CD14-positive monocyte (primary cell): ENCODE results near the gene PHLPP1. TPM values are rescaled to one million over a fixed set of nuclear protein-coding genes. Genes with fewer than 3 reads are reported as not detected.

Experiments used
- DNase-seq, 3 donors: peaks; one replicate each; pipeline ENCODE4 v3.0.0-alpha.2; 2011 to 2022
- H2AFZ ChIP-seq: 2 replicates; pipeline ENCODE4 v1.6.0; 2012; ENCODE audit warnings: mild to moderate bottlenecking, low read depth, low read length, inconsistent platforms; ENCODE audit not compliant: insufficient read depth, poor library complexity, severe bottlenecking
- H3K27ac ChIP-seq, 2 donors: 1 replicate in 1 of 2; 2 replicates in 1 of 2; pipeline ENCODE4 v1.5.1; 2012 to 2013; ENCODE audit warnings: low read length in 2 of 2, control low read depth in 1 of 2, inconsistent platforms in 1 of 2, low read depth in 1 of 2, mild to moderate bottlenecking in 1 of 2
- H3K27me3 ChIP-seq, 2 donors: one replicate each; pipeline versions ENCODE4 v1.6.0 to v1.6.1; 2011 to 2013; ENCODE audit warnings: low read length in 2 of 2; ENCODE audit not compliant: control insufficient read depth in 2 of 2, insufficient read depth in 2 of 2
- H3K36me3 ChIP-seq, 2 donors: replicated peaks in 1 of 2; 1 replicate in 1 of 2; 2 replicates in 1 of 2; pipeline versions ENCODE4 v1.5.1 to v1.6.1; 2012 to 2013; ENCODE audit warnings: low read length in 2 of 2, control low read depth in 1 of 2, inconsistent platforms in 1 of 2, mild to moderate bottlenecking in 1 of 2; ENCODE audit not compliant: insufficient read depth in 2 of 2, control insufficient read depth in 1 of 2
- H3K4me1 ChIP-seq, 2 donors: 1 replicate in 1 of 2; 2 replicates in 1 of 2; pipeline versions ENCODE4 v1.5.1 to v1.6.1; 2012 to 2013; ENCODE audit warnings: low read length in 2 of 2, control low read depth in 1 of 2, inconsistent platforms in 1 of 2, mild to moderate bottlenecking in 1 of 2, moderate library complexity in 1 of 2; ENCODE audit not compliant: insufficient read depth in 2 of 2, control insufficient read depth in 1 of 2
- H3K4me2 ChIP-seq: replicated peaks from 2 replicates; pipeline ENCODE3; 2012; ENCODE audit warnings: low read length, moderate library complexity, mild to moderate bottlenecking; ENCODE audit not compliant: poor library complexity, severe bottlenecking; ENCODE audit errors: extremely low read depth
- H3K4me3 ChIP-seq, 3 experiments: fragments of 200-600 bp in 1 of 3; sonication (generic) in 1 of 3; replicated peaks in 1 of 3; 1 replicate in 2 of 3; 2 replicates in 1 of 3; pipeline ENCODE4 v1.5.1; 2011 to 2013; ENCODE audit warnings: low read length in 3 of 3, mild to moderate bottlenecking in 3 of 3, control low read depth in 2 of 3, low read depth in 2 of 3, inconsistent platforms in 1 of 3, moderate library complexity in 1 of 3
- H3K79me2 ChIP-seq: 2 replicates; pipeline ENCODE4 v1.6.0; 2012; ENCODE audit warnings: mild to moderate bottlenecking, control low read depth, inconsistent platforms, low read length, moderate library complexity; ENCODE audit not compliant: insufficient read depth
- H3K9ac ChIP-seq: 2 replicates; pipeline ENCODE4 v1.6.0; 2017; ENCODE audit warnings: low read length, mild to moderate bottlenecking; ENCODE audit not compliant: insufficient read depth, poor library complexity, severe bottlenecking
- H3K9me3 ChIP-seq, 2 donors: replicated peaks in 1 of 2; 1 replicate in 1 of 2; 2 replicates in 1 of 2; pipeline versions ENCODE4 v1.5.1 to v1.6.1; 2012 to 2013; ENCODE audit warnings: low read length in 2 of 2, control low read depth in 1 of 2; ENCODE audit not compliant: control insufficient read depth in 1 of 2, insufficient read depth in 1 of 2
- H4K20me1 ChIP-seq: 2 replicates; pipeline ENCODE4 v1.6.0; 2012; ENCODE audit warnings: mild to moderate bottlenecking, low read length, control low read depth, moderate library complexity; ENCODE audit not compliant: insufficient read depth
- H3K27ac Mint-ChIP-seq, 7 donors: one replicate each; pipeline ENCODE4 v1.8.0; 2020; ENCODE audit warnings: mild to moderate bottlenecking in 7 of 7, mixed read lengths in 7 of 7, moderate library complexity in 6 of 7, inconsistent platforms in 2 of 7
- H3K27me3 Mint-ChIP-seq, 3 donors: one replicate each; pipeline ENCODE4 v1.8.0; 2021 to 2022; ENCODE audit warnings: low read depth in 3 of 3, mild to moderate bottlenecking in 3 of 3, mixed read lengths in 3 of 3, moderate library complexity in 3 of 3, inconsistent platforms in 1 of 3
- H3K36me3 Mint-ChIP-seq, 2 donors: one replicate each; pipeline ENCODE4 v1.8.0; 2020; ENCODE audit warnings: mixed read lengths in 2 of 2, inconsistent platforms in 1 of 2, mild to moderate bottlenecking in 1 of 2
- H3K4me1 Mint-ChIP-seq: one replicate; pipeline ENCODE4 v1.8.0; 2020; ENCODE audit warnings: mild to moderate bottlenecking, mixed read lengths
- H3K4me3 Mint-ChIP-seq, 2 donors: one replicate each; pipeline ENCODE4 v1.8.0; 2020; ENCODE audit warnings: mild to moderate bottlenecking in 2 of 2, mixed read lengths in 2 of 2, moderate library complexity in 1 of 2
- H3K9me3 Mint-ChIP-seq, 7 donors: one replicate each; pipeline ENCODE4 v1.8.0; 2020 to 2022; ENCODE audit warnings: mixed read lengths in 7 of 7, mild to moderate bottlenecking in 6 of 7, moderate library complexity in 6 of 7, inconsistent platforms in 2 of 7
- WGBS: methylation state at CpG from one replicate; pipeline ENCODE4 v1.1.5; 2013; ENCODE audit warnings: missing lambda C conversion rate; ENCODE audit not compliant: insufficient coverage; 5-methylcytosine and 5-hydroxymethylcytosine counted together
- intact Hi-C, 2 donors: fragments of 100-400 bp; cut with micrococcal nuclease; formaldehyde crosslinking; loops; one replicate each; pipeline versions ENCODE4 v1.15.0 to v1.15.1; 2023
- polyA plus RNA-seq, 3 donors: library from polyadenylated mRNA; depleted of rRNA in 1 of 3; unstranded in 2 of 3; stranded (reverse) in 1 of 3; fragments of 300-500 nt in 2 of 3; fragments of >200 nt in 1 of 3; fragmentation: Illumina TruSeq in 2 of 3; gene quantifications; 1 replicate in 2 of 3; 2 replicates in 1 of 3; pipeline ENCODE4 v1.2.3, GENCODE V29; 2012 to 2021
- TF ChIP-seq, protein P1 (sequence below): fragments of 200-600 bp; IDR thresholded peaks from one replicate; pipeline ENCODE4 v1.8.0; 2022; ENCODE audit warnings: antibody characterized with exemption, mild to moderate bottlenecking

PHLPP1 gene
- polyA plus RNA-seq, 3 donors: 0.04 to 2.0 (median 0.55) TPM

GRCh38 chr18:62914871-62915392 lies 199.6 kb downstream of the PHLPP1 start:
- Mint-ChIP-seq H3K9me3 (no peaks in the 10 kb centered on the region), H3K4me1 (peaks cover 5% of the 10 kb centered on the region), H3K27ac (peak overlapping the region in 1 of 7 donors; percentile 10), H3K4me3 (no peak overlapping the region), H3K36me3 (peaks cover 6 to 7% of the 10 kb centered on the region in 2 donors), H3K27me3 (no peaks in the 10 kb centered on the region)
- DNase-seq: no peak
- intact Hi-C loops: no loop called here
- no peak overlapping the region for H3K27ac ChIP-seq
- no peak overlapping the region for H3K4me3 ChIP-seq
- no peak overlapping the region for H2AFZ ChIP-seq
- no peaks in the 10 kb centered on the region for H3K4me1 ChIP-seq
- no peaks in the 10 kb centered on the region for H3K27me3 ChIP-seq
- 100% methylated on average over 1 of the region's 3 CpGs for WGBS
- no peaks in the 10 kb centered on the region for H3K9me3 ChIP-seq
- no peaks in the 10 kb centered on the region for H3K79me2 ChIP-seq
- peaks cover 0 to 1% of the 10 kb centered on the region in 2 donors for H3K36me3 ChIP-seq
- no peaks in the 10 kb centered on the region for H4K20me1 ChIP-seq
- TF ChIP-seq, protein P1, sequence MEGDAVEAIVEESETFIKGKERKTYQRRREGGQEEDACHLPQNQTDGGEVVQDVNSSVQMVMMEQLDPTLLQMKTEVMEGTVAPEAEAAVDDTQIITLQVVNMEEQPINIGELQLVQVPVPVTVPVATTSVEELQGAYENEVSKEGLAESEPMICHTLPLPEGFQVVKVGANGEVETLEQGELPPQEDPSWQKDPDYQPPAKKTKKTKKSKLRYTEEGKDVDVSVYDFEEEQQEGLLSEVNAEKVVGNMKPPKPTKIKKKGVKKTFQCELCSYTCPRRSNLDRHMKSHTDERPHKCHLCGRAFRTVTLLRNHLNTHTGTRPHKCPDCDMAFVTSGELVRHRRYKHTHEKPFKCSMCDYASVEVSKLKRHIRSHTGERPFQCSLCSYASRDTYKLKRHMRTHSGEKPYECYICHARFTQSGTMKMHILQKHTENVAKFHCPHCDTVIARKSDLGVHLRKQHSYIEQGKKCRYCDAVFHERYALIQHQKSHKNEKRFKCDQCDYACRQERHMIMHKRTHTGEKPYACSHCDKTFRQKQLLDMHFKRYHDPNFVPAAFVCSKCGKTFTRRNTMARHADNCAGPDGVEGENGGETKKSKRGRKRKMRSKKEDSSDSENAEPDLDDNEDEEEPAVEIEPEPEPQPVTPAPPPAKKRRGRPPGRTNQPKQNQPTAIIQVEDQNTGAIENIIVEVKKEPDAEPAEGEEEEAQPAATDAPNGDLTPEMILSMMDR: no peak
- H3K9ac ChIP-seq: no peak overlapping the region
- H3K4me2 ChIP-seq: no peak overlapping the region

GRCh38 chr18:62918361-62918760 lies 203.0 kb downstream of the PHLPP1 start:
- Histone ChIP-seq H3K9me3 (no peaks in the 10 kb centered on the region), H3K79me2 (no peaks in the 10 kb centered on the region), H3K4me1 (no peaks in the 10 kb centered on the region), H3K27me3 (no peaks in the 10 kb centered on the region), H4K20me1 (no peaks in the 10 kb centered on the region), H3K9ac (no peak overlapping the region), H3K4me3 (no peak overlapping the region), H2AFZ (no peak overlapping the region), H3K27ac (no peak overlapping the region), H3K4me2 (no peak overlapping the region), H3K36me3 (peaks cover 0 to 8% of the 10 kb centered on the region in 2 donors)
- no peak overlapping the region for H3K27ac Mint-ChIP-seq
- peaks cover 13 to 15% of the 10 kb centered on the region in 2 donors for H3K36me3 Mint-ChIP-seq
- peaks cover 5% of the 10 kb centered on the region for H3K4me1 Mint-ChIP-seq
- no peak overlapping the region for H3K4me3 Mint-ChIP-seq
- DNase-seq: no peak
- no peaks in the 10 kb centered on the region for H3K27me3 Mint-ChIP-seq
- TF ChIP-seq, protein P1: no peak
- no peaks in the 10 kb centered on the region for H3K9me3 Mint-ChIP-seq
- intact Hi-C loops: no loop called here
